Lower leg skin (tissue), 3 donors: ENCODE data around the gene AKAP3.

Source experiments
- CTCF ChIP-seq, 3 donors: fragments of 450-650 bp; IDR thresholded peaks; one replicate each; pipeline ENCODE4 v1.5.1; 2016; ENCODE audit warnings: antibody characterized with exemption in 3 of 3, mild to moderate bottlenecking in 3 of 3, moderate library complexity in 2 of 3
- POLR2A ChIP-seq, 2 donors: fragments of 450-650 bp; IDR thresholded peaks; one replicate each; pipeline ENCODE4 v1.6.1; 2016 to 2017; ENCODE audit warnings: antibody characterized with exemption in 2 of 2, mild to moderate bottlenecking in 1 of 2, moderate library complexity in 1 of 2

GRCh38 chr12:4567073-4567881 is 81.6 kb downstream of the AKAP3 start:
- TF ChIP-seq CTCF (IDR thresholded peaks at IDR 0.05): no peak
- TF ChIP-seq POLR2A (IDR thresholded peaks at IDR 0.05): no peak
